HCT116 (cell line): ENCODE measurements around the gene ZNF414. TPM values are rescaled to one million over a fixed set of nuclear protein-coding genes. Genes with fewer than 3 reads are reported as not detected.
A peak's percentile ranks its signal among the peaks of the same experiment; 100 is the strongest.

Experiments used
- ATAC-seq: fragments of 200-7000 bp; cut with Tn5 transposase; 2 replicates; pipeline ENCODE4 v1.9.1; 2020; ENCODE audit warnings: mild to moderate bottlenecking, moderate library complexity
- BruUV-seq: library from RNA; stranded (reverse); fragments of 400-500 nt; replicated peaks from 2 replicates; lab custom pipeline; 2021; lab: Mats Ljungman, UMichigan
- CTCF ChIA-PET: fragments of 300-600 bp; sonication (Branson Sonifier 250); formaldehyde crosslinking; loops from one replicate; lab custom pipeline; 2021; ENCODE audit warnings: antibody characterized with exemption; lab: Charles Lee
- POLR2A ChIA-PET: fragments of 300-600, 350-600 bp; sonication (Branson Sonifier 250); formaldehyde crosslinking; loops from one replicate; lab custom pipeline; 2021; ENCODE audit warnings: antibody characterized with exemption; lab: Charles Lee
- RAD21 ChIA-PET, 2 experiments: fragments of 300-600 bp; sonication (Branson Sonifier 250); formaldehyde crosslinking; loops; one replicate each; lab custom pipeline; 2023; ENCODE audit warnings: low total read pairs in 2 of 2; ENCODE audit not compliant: uncharacterized antibody in 2 of 2, unreplicated experiment in 2 of 2, low non-redundant PET in 1 of 2; lab: Charles Lee
- DNase-seq: peaks from one replicate; pipeline ENCODE4 v3.0.0-alpha.2; 2010; ENCODE audit warnings: low read depth, low spot score
- H2AFZ ChIP-seq: fragments of 200-600 bp; shearing (Covaris generic), sonication (generic); 2 replicates; pipeline ENCODE4 v1.6.1; 2017; ENCODE audit warnings: low read depth, mixed run types, mixed read lengths, antibody characterized with exemption, low read length; ENCODE audit not compliant: poor library complexity, severe bottlenecking
- H3K27ac ChIP-seq: 2 replicates; pipeline ENCODE4 v1.5.1; 2012; ENCODE audit warnings: low read depth, low read length
- H3K27me3 ChIP-seq: fragments of 200-600 bp; sonication (generic); 2 replicates; pipeline ENCODE4 v1.6.1; 2016; ENCODE audit warnings: mixed run types, low read length, mixed read lengths; ENCODE audit not compliant: insufficient read depth
- H3K36me3 ChIP-seq, 2 experiments: fragments of 200-500 bp in 1 of 2; fragments of 200-600 bp in 1 of 2; sonication (Bioruptor generic) in 1 of 2; sonication (generic) in 1 of 2; 2 replicates each; pipeline versions ENCODE4 v1.5.1 to v1.6.1; 2014 to 2016; ENCODE audit warnings: low read length in 2 of 2, inconsistent platforms in 1 of 2, mixed read lengths in 1 of 2, mixed run types in 1 of 2; ENCODE audit not compliant: insufficient read depth in 2 of 2, control insufficient read depth in 1 of 2
- H3K4me1 ChIP-seq, 2 experiments: fragments of 200-600 bp in 1 of 2; sonication (generic) in 1 of 2; 2 replicates each; pipeline versions ENCODE4 v1.5.1 to v1.6.1; 2012 to 2017; ENCODE audit warnings: low read length in 2 of 2, inconsistent platforms in 1 of 2, mild to moderate bottlenecking in 1 of 2, mixed read lengths in 1 of 2, mixed run types in 1 of 2, moderate library complexity in 1 of 2; ENCODE audit not compliant: insufficient read depth in 2 of 2, control insufficient read depth in 1 of 2
- H3K4me2 ChIP-seq: fragments of 200-600 bp; sonication (generic); 2 replicates; pipeline ENCODE4 v1.6.1; 2017; ENCODE audit warnings: mixed run types, low read length, mixed read lengths
- H3K4me3 ChIP-seq, 2 experiments: fragments of 200-600 bp in 1 of 2; sonication (generic) in 1 of 2; replicated peaks in 1 of 2; 2 replicates each; pipeline ENCODE4 v1.5.1; 2011 to 2016; ENCODE audit warnings: low read length in 2 of 2, control low read depth in 1 of 2, low read depth in 1 of 2, mild to moderate bottlenecking in 1 of 2, mixed read lengths in 1 of 2, mixed run types in 1 of 2
- H3K79me2 ChIP-seq: fragments of 200-600 bp; sonication (generic); 2 replicates; pipeline ENCODE4 v1.6.1; 2017; ENCODE audit warnings: mild to moderate bottlenecking, mixed run types, low read length, moderate library complexity, mixed read lengths; ENCODE audit not compliant: insufficient read depth
- H3K9ac ChIP-seq: fragments of 200-600 bp; sonication (generic); 2 replicates; pipeline ENCODE4 v1.6.1; 2016; ENCODE audit warnings: low read length, mixed read lengths
- H3K9me2 ChIP-seq: fragments of 200-600 bp; sonication (generic), shearing (Covaris generic); 2 replicates; pipeline ENCODE4 v1.6.1; 2017; ENCODE audit warnings: mixed run types, mild to moderate bottlenecking, moderate library complexity; ENCODE audit not compliant: insufficient read depth
- H3K9me3 ChIP-seq, 2 experiments: fragments of 200-500 bp in 1 of 2; fragments of 200-600 bp in 1 of 2; sonication (Bioruptor generic) in 1 of 2; sonication (generic) in 1 of 2; 2 replicates each; pipeline ENCODE4 v1.6.1; 2014 to 2017; ENCODE audit warnings: low read length in 2 of 2, mixed read lengths in 2 of 2, inconsistent platforms in 1 of 2, low read depth in 1 of 2, mild to moderate bottlenecking in 1 of 2, mixed run types in 1 of 2, moderate library complexity in 1 of 2; ENCODE audit not compliant: control insufficient read depth in 1 of 2, insufficient read depth in 1 of 2
- H4K20me1 ChIP-seq: fragments of 200-600 bp; sonication (generic), shearing (Covaris generic); 2 replicates; pipeline ENCODE4 v1.6.1; 2017; ENCODE audit warnings: mixed run types, mild to moderate bottlenecking, moderate library complexity; ENCODE audit not compliant: insufficient read depth
- CBX3 ChIP-seq: IDR thresholded peaks from 2 replicates; pipeline ENCODE4 v1.6.1; 2012; ENCODE audit warnings: low read depth
- ELF1 ChIP-seq: IDR thresholded peaks from 2 replicates; pipeline ENCODE4 v1.6.1; 2012; ENCODE audit warnings: low read depth, borderline replicate concordance
- FOSL1 ChIP-seq: IDR thresholded peaks from 2 replicates; pipeline ENCODE4 v1.6.1; 2012; ENCODE audit warnings: low read depth
- POLR2A ChIP-seq: IDR thresholded peaks from 2 replicates; pipeline ENCODE4 v1.7.0; 2011; ENCODE audit warnings: borderline replicate concordance; ENCODE audit not compliant: insufficient read depth, insufficient read length; ENCODE audit errors: extremely low read depth
- RAD21 ChIP-seq: IDR thresholded peaks from 2 replicates; pipeline ENCODE4 v1.6.1; 2012; ENCODE audit warnings: low read depth, mild to moderate bottlenecking
- SIN3A ChIP-seq: IDR thresholded peaks from 2 replicates; pipeline ENCODE4 v1.6.1; 2012; ENCODE audit warnings: low read depth
- TCF7L2 ChIP-seq: IDR thresholded peaks from 2 replicates; pipeline ENCODE4 v1.7.0; 2011; ENCODE audit warnings: borderline replicate concordance, inconsistent platforms; ENCODE audit not compliant: insufficient read depth, insufficient read length; ENCODE audit errors: extremely low read depth
- ZNF274 ChIP-seq: fragments of 200-500 bp; sonication (Bioruptor generic); IDR thresholded peaks from 2 replicates; pipeline ENCODE4 v1.6.1; 2014; ENCODE audit warnings: mild to moderate bottlenecking, low read depth, low read length, inconsistent platforms
- intact Hi-C: fragments of 100-400 bp; cut with micrococcal nuclease; formaldehyde crosslinking; loops from 2 replicates; pipeline ENCODE4 v1.10.0; 2022
- total RNA-seq: library from RNA; stranded (reverse); gene quantifications from one replicate; pipeline ENCODE4 v1.2.1, GENCODE V29; 2021; ENCODE audit not compliant: unreplicated experiment
- TF ChIP-seq, protein P1 (sequence below): IDR thresholded peaks from 2 replicates; pipeline ENCODE4 v1.6.1; 2012; ENCODE audit warnings: low read depth

ZNF414 gene
- total RNA-seq, 1 experiment from 2014 or later, result 31.9 TPM

DNA sequence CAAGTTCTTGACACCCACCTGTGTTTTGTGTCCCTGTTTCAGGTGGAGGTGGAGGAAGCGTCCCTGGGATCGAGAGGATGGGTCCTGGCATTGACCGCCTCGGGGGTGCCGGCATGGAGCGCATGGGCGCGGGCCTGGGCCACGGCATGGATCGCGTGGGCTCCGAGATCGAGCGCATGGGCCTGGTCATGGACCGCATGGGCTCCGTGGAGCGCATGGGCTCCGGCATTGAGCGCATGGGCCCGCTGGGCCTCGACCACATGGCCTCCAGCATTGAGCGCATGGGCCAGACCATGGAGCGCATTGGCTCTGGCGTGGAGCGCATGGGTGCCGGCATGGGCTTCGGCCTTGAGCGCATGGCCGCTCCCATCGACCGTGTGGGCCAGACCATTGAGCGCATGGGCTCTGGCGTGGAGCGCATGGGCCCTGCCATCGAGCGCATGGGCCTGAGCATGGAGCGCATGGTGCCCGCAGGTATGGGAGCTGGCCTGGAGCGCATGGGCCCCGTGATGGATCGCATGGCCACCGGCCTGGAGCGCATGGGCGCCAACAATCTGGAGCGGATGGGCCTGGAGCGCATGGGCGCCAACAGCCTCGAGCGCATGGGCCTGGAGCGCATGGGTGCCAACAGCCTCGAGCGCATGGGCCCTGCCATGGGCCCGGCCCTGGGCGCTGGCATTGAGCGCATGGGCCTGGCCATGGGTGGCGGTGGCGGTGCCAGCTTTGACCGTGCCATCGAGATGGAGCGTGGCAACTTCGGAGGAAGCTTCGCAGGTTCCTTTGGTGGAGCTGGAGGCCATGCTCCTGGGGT lies 28.2 kb downstream of the ZNF414 start:
- H4K20me1 ChIP-seq, result no peaks in the 10 kb centered on the region
- intact Hi-C loops, result no loop called here
- ChIA-PET RAD21 (no interaction called here), CTCF (no interaction called here), POLR2A (no interaction called here)
- DNase-seq (no peak), ATAC-seq (no peak)
- H3K9ac ChIP-seq, result no peak overlapping the region
- no peak overlapping the region; the same call in 1 of the 2 replicates for H3K27ac ChIP-seq
- no peak overlapping the region for H2AFZ ChIP-seq
- no peaks in the 10 kb centered on the region for H3K4me1 ChIP-seq
- no peaks in the 10 kb centered on the region for H3K9me2 ChIP-seq
- H3K27me3 ChIP-seq, result no peaks in the 10 kb centered on the region
- H3K4me2 ChIP-seq, result no peak overlapping the region
- H3K79me2 ChIP-seq, result peaks cover 48% of the 10 kb centered on the region
- TSS peak; percentile 86 for BruUV-seq
- no peaks in the 10 kb centered on the region for H3K9me3 ChIP-seq
- H3K36me3 ChIP-seq, result peaks cover 32 to 44% of the 10 kb centered on the region in 2 experiments
- no peak for TF ChIP-seq POLR2A
- TF ChIP-seq, protein P1, sequence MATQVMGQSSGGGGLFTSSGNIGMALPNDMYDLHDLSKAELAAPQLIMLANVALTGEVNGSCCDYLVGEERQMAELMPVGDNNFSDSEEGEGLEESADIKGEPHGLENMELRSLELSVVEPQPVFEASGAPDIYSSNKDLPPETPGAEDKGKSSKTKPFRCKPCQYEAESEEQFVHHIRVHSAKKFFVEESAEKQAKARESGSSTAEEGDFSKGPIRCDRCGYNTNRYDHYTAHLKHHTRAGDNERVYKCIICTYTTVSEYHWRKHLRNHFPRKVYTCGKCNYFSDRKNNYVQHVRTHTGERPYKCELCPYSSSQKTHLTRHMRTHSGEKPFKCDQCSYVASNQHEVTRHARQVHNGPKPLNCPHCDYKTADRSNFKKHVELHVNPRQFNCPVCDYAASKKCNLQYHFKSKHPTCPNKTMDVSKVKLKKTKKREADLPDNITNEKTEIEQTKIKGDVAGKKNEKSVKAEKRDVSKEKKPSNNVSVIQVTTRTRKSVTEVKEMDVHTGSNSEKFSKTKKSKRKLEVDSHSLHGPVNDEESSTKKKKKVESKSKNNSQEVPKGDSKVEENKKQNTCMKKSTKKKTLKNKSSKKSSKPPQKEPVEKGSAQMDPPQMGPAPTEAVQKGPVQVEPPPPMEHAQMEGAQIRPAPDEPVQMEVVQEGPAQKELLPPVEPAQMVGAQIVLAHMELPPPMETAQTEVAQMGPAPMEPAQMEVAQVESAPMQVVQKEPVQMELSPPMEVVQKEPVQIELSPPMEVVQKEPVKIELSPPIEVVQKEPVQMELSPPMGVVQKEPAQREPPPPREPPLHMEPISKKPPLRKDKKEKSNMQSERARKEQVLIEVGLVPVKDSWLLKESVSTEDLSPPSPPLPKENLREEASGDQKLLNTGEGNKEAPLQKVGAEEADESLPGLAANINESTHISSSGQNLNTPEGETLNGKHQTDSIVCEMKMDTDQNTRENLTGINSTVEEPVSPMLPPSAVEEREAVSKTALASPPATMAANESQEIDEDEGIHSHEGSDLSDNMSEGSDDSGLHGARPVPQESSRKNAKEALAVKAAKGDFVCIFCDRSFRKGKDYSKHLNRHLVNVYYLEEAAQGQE, result no peak
- TF ChIP-seq CBX3, result no peak
- no peak for TF ChIP-seq FOSL1
- TF ChIP-seq ELF1, result no peak
- no peak for TF ChIP-seq ZNF274
- TF ChIP-seq RAD21, result no peak
- no peak for TF ChIP-seq TCF7L2
- no peak for TF ChIP-seq SIN3A
- no peak overlapping the region for H3K4me3 ChIP-seq
